Omental fat pad (tissue), 4 donors: ENCODE data around the gene GCFC2. TPM values are rescaled to one million over a fixed set of nuclear protein-coding genes. Genes with fewer than 3 reads are reported as not detected.

Experiments
- ATAC-seq: fragments of 150-250 bp; one replicate; pipeline ENCODE4 v1.9.1; 2016; ENCODE audit warnings: mild to moderate bottlenecking, moderate library complexity; ENCODE audit not compliant: low FRiP score
- DNase-seq: peaks from one replicate; pipeline ENCODE4 v3.0.0-alpha.2; 2019; ENCODE audit warnings: low spot score
- total RNA-seq, 4 donors: library from RNA; depleted of rRNA; stranded (reverse); fragments of >200 nt; gene quantifications; one replicate each; pipeline ENCODE4 v1.1.0, GENCODE V29; 2016
- TF ChIP-seq, protein P1 (sequence below), 3 donors: fragments of 450-650 bp; IDR thresholded peaks; one replicate each; pipeline ENCODE4 v1.5.1; 2016 to 2017; ENCODE audit warnings: antibody characterized with exemption in 3 of 3, mild to moderate bottlenecking in 3 of 3, moderate library complexity in 2 of 3

Gene GCFC2
- total RNA-seq, 4 donors from 2014 or later = 17.1 to 30.4 (median 28.5) TPM

DNA sequence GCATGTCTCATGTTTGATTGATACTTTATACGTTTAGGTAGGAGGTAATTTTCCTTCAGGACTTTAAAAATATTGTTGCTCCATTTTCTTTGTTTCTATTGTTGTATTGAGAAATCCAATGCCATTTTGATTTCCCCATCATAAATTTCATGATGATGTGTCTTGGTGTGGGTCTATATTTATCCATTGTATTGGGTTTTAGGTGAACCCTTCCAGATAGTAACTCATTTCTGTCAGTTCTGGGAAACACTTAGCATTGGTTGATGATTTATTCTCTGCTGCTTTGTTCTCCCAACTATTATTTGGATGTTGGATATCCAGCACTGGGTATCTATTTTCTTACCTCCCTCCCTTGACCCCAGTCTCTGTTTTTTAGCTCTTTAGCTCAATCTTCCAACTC lies 54.2 kb downstream of the GCFC2 start:
- DNase-seq (no peak), ATAC-seq (no peak)
- TF ChIP-seq, protein P1, sequence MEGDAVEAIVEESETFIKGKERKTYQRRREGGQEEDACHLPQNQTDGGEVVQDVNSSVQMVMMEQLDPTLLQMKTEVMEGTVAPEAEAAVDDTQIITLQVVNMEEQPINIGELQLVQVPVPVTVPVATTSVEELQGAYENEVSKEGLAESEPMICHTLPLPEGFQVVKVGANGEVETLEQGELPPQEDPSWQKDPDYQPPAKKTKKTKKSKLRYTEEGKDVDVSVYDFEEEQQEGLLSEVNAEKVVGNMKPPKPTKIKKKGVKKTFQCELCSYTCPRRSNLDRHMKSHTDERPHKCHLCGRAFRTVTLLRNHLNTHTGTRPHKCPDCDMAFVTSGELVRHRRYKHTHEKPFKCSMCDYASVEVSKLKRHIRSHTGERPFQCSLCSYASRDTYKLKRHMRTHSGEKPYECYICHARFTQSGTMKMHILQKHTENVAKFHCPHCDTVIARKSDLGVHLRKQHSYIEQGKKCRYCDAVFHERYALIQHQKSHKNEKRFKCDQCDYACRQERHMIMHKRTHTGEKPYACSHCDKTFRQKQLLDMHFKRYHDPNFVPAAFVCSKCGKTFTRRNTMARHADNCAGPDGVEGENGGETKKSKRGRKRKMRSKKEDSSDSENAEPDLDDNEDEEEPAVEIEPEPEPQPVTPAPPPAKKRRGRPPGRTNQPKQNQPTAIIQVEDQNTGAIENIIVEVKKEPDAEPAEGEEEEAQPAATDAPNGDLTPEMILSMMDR (IDR thresholded peaks at IDR 0.05) = no peak

DNA sequence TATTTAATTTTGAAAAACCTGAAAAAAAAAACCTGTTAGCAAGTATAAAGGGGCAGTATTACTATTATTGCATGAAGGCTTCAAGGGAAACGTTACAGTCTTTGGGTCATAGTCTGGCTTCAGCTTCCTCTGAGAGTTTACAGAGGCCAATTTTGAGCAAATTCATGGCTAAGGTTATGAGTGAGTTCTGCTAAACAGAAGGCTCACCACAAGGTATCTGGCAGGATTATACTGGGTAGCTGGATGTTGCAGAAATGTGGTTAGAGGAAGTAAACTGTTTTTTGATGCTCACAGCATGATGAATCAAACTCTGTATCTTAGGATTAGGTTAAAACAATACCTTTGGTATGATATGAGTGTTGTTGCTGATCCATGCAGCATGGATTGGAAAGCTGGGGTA lies 54.9 kb downstream of the GCFC2 start:
- no peak for DNase-seq
- TF ChIP-seq, protein P1 (IDR thresholded peaks at IDR 0.05) = no peak
- no peak for ATAC-seq

DNA sequence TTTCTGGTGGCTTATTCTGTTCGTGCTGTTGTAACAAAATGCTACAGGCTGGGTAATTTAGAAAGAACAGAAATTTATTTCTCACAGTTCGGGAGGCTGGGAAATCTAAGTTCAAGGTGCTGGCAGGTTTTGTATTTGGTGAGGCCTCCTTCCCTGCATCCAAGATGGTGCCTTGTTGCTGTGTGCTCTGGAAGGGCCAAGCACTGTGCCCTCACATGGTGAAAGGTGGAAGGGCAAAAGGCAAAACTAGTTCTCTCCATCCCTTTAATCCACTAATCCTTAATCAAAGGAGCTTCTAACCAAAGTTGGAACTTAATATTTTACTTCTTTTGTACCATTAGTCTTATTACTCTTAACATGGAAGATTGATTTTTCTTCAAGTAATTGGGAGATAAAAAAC lies 56.7 kb downstream of the GCFC2 start:
- TF ChIP-seq, protein P1 (IDR thresholded peaks at IDR 0.05) = no peak
- no peak for ATAC-seq
- no peak for DNase-seq

DNA sequence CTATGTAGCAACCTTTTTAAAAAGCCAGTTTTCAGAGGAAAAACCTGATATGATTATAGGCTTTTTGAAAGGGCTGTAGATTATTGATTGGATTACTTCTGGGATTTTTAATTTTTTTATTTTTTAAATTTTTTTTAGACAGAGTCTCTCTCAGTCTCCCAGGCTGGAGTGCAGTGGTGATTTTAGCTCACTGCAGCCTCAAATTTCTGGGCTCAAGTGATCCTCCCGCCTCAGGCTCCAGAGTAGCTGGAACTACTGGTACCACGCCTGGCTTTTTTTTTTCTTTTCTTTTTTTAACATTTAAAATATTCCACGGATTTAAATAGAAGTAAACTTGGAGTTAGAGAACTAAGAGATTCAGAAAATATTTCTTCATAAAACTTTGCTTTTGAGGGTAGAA lies 62.9 kb downstream of the GCFC2 start:
- TF ChIP-seq, protein P1 (IDR thresholded peaks at IDR 0.05) = no peak
- no peak for ATAC-seq

DNA sequence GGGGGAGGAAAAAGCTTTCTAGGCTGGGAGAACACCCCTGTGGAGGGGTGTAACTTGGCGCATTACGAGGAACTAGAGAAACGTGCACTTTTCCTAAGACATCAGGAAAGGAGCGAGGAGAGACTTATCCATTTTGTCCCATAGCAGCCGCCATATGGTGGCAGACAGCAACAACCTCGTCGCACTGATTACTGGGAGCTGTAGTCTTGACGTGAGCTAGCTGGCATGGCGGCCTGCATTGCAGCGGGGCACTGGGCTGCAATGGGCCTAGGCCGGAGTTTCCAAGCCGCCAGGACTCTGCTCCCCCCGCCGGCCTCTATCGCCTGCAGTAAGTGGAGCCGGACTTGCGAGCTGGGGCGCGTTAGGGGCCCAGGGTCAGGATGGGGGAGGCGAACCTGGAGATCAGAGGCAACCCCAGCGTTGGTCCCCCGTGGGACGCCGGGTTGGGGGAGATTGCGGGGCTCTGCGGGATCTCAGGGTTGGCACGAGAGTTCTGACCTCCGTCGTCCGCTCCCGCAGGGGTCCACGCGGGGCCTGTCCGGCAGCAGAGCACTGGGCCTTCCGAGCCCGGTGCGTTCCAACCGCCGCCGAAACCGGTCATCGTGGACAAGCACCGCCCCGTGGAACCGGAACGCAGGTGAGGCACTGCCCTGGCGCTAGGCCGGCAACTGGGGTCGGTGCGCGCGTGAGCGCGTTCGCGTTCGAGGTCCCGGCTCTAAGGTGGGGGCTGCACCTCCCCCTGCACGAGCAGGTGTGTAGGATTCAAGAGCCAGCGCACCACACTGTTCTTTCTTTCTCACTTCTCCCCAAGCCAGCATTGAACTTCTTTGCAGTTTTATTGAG lies 63.9 kb downstream of the GCFC2 start, which contains the start of gene MRPL19:
Gene MRPL19, plus strand, starts transcription at position 201 of the 843 bp plus-strand sequence. Its CDS starts 25 bp downstream, at position 226.
- ATAC-seq = peak; percentile 97
- DNase-seq = peak; percentile 53
- TF ChIP-seq, protein P1 (IDR thresholded peaks at IDR 0.05) = no peak

More for the DNA sequence above, 62.9 kb downstream of the GCFC2 start:
- no peak for DNase-seq

DNA sequence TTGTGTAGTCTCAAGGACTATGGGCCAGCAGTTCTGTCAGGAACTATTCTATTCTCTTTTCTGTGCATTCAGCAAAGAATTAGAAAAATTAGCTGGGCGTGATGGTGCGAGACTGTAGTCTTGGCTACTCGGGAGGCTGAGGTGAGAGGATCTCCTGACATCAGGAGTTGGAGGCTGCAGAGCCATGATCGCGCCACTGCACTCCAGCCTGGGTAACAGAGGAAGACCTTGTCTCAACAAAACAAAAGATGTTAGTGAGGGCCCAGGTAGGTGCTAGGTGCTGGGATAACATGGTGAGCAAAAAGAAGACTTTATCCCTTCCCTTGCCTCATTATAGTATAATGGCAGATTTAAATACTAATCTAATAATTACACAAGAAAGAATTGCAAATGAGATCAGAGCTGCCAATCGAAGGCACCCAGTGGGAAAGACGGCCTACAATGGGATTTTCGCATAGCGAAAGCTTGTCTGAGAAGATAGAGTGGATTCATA lies 64.6 kb downstream of the GCFC2 start:
- DNase-seq (no peak), ATAC-seq (peak; percentile 8)
- TF ChIP-seq, protein P1 (IDR thresholded peaks at IDR 0.05) = no peak

DNA sequence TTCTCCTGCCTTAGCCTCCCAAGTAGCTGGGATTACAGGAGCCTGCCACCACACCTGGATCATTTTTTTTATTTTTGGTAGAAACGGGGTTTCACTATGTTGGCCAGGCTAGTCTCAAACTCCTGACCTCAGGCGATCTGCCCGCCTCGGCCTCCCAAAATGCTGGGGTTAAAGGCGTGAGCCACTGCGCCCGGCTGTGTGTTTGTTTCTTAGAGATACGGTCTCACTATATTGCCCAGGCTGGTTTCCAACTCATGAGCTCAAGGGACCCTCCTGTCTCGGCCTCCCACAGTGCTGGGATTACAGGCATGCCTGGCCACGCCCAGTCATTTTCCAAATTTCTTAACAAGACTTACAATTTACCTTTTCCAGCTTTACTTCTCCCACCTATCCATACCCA lies 65.1 kb downstream of the GCFC2 start:
- TF ChIP-seq, protein P1 (IDR thresholded peaks at IDR 0.05) = no peak
- DNase-seq (no peak), ATAC-seq (no peak)
